Thoracic aorta endothelial cell (primary cell): Measurements from ENCODE around the gene GPR68. TPM values are rescaled to one million over a fixed set of nuclear protein-coding genes. Genes with fewer than 3 reads are reported as not detected.

ENCODE experiments used
- total RNA-seq: library from RNA; depleted of rRNA; stranded (reverse); fragments of >200 nt; gene quantifications from 2 replicates; pipeline ENCODE4 v1.2.3, GENCODE V29; 2012

The GPR68 gene, protein sequence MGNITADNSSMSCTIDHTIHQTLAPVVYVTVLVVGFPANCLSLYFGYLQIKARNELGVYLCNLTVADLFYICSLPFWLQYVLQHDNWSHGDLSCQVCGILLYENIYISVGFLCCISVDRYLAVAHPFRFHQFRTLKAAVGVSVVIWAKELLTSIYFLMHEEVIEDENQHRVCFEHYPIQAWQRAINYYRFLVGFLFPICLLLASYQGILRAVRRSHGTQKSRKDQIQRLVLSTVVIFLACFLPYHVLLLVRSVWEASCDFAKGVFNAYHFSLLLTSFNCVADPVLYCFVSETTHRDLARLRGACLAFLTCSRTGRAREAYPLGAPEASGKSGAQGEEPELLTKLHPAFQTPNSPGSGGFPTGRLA
- 0.36 and 0.40 TPM in 2 replicates for total RNA-seq

DNA sequence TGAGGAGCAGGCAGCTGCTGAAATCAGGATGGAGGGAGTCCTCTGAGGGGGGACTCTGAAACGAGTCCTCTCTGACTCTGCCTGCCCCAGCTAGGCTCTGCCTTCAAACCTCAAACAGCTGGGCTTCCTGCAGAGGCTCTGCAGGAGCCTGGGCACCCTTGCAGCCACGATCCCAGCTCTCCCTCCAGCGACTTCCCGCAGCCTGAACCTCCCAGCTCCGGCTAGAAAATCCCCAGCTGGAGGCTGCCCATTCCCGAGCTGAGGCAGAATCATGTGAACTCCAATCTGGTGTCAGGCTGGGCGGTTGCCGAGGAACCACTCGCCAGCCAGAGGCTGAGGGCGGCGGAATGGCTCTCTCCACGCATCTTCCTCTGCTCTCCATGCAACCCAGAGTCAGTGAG, at the start of gene GPR68:
Gene GPR68, minus strand, starts transcription at position 204 of the 401 bp plus-strand sequence. CDS start 9,654 bp downstream, outside the sequence.

Other genes starting within 250 kb of the GPR68 start
- 5.6 and 8.5 TPM in 2 replicates for gene RPS6KA5, start 184.1 kb downstream of the GPR68 start, total RNA-seq
- 41.5 and 63.8 TPM in 2 replicates for gene DGLUCY, start 130.6 kb downstream of the GPR68 start, total RNA-seq
- 32.5 and 32.6 TPM in 2 replicates for gene CCDC88C, start 173.1 kb upstream of the GPR68 start, total RNA-seq